GM18867 (cell line): ENCODE results near the gene KCTD16.
A peak's percentile ranks its signal among the peaks of the same experiment; 100 is the strongest.

Experiments
- ATAC-seq: cut with Tn5 transposase; IDR thresholded peaks from one replicate; pipeline ENCODE4 v1.9.1; 2021; ENCODE audit warnings: mild to moderate bottlenecking, moderate library complexity; ENCODE audit not compliant: unreplicated experiment

The KCTD16 gene

DNA sequence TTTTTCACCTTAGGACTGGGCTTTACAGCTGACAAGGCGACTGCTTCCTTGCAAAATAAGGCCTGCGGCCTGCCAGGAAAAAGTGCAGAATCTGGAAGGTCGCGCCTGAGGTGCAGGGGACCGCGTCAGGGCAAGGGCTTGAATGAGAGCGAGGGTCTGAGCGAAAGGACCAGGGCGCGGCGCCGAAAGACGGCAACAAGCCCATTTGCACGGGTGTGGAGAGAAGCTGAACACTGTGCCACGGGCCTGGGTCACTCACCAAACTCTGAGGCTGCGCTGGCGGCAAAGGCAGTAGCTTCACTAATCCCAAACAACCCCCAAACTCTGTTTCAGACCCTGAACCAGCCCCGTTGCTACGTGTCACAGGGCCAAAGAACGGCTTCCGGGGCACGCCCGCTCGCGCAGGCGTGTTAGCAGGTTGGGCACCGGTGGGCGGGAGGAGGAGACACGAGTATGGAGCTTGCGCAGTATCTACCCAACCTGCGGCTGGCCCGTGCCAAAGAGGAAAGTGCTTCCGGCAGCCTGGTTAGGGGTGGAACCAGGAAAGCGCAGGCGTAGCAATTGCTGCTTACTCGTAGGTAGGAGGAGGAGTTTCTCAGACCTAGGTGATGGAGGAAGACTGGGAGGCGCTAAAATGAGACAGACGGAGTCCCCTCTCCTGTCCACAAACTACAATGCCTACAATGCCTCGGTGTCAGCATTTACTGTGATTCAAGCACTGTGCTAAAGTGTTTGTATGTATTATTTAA is at the start of gene KCTD16, which contains the start of gene YIPF5:
Gene KCTD16 (plus strand): TSS at position 598 of the 749 bp plus-strand sequence.
Gene YIPF5 (minus strand): TSS at position 384 of the 749 bp plus-strand sequence. CDS start 704 bp downstream, outside the sequence.
- ATAC-seq: peak; percentile 99

DNA sequence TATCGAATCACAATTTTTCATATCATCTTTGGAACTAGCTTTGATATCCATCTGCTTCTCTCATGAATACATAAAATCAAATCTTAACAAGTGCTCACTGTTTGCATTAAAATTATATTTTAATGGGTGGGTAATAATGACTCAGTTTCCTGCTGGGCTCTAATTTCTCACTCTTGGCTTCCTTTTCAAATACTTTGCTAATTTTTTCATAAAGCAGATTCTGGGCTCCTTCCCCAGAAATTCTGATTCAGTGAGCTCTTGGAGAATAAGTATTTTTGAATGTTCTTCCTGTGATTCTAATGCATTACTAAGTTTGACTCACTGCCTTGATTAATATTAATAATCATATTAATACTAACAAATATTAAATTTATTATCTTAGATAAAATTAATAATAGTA is 49.1 kb upstream of the KCTD16 start:
- ATAC-seq: no peak

DNA sequence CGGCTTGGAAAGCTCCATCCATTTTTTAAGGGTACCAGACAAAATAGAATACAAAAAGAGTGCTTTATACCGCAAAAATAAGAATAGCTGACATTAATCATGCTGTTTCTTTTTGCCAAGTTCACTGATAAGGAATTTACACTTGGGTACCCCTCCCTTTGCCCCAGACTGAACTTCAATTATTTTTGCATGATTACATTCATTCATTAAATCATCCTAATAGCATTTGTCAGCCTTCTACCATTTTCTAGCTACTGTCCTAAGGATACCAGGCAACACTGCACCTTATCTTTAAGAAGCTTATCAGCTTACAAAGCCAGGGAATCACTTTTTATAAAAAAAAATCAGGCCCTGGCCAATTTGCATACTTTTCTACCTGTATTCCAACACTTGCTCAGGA is 48.6 kb upstream of the KCTD16 start:
- no peak for ATAC-seq

DNA sequence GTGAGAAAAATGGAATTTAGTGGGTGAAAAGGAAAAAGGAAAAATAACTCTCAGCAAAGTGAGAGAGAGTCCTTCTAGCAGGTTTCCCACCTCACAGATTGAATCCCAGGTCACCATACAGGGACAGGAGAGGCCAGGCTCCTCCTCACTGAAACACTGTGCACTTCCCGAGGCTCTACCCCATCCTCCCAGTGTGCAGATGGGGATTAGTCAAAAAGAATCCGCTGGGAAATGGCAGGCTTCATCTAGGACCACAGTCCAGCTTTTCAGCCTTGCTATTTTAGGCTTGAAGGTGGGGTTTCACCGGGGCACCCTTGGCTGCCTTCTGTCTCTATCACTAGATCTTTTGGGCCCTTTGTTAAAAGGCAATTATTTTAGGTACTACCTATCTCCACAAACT is 48.0 kb upstream of the KCTD16 start:
- ATAC-seq: no peak

DNA sequence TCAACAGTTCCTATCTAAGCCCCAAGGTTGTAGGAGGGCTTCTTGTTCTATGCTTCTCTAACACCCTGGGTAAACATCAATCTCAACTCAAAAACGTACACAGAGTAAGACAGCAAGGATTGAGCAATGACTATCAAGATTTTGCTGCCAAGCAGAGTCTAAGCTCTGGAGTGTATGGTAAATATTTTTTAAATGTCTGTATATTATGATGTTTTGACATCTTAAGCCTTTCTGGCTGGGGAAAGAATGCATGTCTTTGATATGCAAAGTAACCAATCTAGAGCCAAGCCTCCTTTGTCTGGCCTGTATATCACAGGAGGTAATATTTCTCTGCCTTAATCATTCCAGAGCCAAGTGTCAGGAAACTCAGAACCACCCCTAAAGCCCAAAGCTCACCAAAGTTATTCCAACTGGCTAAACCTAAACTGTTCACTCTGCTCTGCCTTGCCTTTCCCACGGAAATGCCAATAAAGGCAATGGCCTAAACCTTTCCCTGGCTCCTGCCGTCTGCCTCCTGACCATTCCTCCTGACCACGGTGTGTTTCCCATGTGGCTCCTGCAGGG is 45.4 kb upstream of the KCTD16 start:
- ATAC-seq: no peak

DNA sequence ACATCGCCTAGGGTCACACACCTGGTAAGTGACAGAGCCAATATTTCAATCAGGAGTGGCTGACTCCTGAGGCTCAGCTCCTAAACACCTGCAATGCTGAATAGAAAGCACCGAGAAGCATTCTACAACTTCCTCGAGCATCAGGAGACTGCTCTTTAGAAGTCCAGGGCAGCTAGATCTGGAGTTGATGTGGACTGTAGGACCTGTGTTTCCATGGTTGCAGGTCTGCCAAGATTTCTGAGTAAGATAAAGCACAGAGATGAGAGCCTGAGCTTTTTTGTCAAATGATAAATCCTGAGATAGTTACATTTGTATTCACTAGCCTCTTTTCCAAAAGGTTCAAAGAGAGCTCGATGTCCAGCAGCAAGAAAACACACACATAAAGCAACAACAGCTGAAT is 44.0 kb upstream of the KCTD16 start:
- ATAC-seq: no peak

DNA sequence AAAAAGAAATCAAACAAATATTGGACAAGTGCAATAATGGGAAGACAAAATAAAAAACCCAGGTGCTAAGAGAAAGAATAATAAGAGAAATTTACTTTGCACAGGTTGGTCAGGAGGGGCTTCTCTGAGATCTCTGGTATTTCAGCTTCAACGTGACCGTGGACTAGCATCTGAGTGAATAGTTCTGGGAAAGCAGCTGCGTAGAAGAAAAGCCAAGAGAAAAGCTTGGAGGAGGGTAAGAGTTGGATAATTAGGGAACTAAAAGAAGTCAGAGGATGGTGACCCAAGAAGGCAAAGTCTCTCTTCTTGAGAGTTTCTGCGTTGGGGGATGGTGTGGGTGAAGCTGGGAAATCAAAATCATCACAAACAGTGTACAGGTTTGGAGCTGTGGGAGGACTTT is 41.8 kb upstream of the KCTD16 start:
- ATAC-seq: no peak

DNA sequence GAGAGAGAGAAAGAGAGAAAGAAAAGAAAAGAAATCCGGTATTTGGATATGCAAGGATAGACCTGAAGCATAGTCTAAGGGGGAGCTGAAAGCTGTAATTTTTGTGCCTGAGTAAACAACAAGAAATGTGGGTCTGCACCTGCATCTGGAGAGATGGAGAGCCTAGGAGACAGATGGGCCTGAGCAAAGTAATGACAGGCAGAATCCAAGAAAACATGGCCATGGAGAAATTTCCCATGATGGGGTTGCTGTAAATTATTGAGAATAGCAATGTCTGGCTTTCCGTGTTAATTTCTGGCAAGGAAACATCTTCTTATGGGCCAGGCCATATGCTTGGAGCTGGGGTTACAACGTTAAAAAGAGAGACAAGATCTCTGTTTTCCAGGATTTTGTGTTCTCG is 40.4 kb upstream of the KCTD16 start:
- no peak for ATAC-seq

DNA sequence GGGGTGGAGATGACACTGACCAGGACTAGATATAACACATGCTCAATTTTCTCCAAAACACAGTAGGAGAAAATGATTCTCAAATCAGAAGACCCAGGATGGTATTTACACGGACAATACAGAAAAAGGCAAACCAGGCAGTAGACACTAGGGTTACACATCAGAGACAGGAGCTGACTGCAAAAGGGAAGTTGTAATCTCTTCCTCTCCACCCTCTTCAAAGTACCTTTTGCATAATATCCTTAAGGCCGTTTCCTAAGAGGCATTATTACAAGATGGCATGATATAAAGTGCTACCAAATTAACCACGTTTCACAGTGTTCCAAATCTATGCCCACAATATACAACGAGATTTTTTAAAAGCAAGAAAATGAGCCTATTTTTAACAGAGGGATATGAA is 39.4 kb upstream of the KCTD16 start:
- no peak for ATAC-seq

DNA sequence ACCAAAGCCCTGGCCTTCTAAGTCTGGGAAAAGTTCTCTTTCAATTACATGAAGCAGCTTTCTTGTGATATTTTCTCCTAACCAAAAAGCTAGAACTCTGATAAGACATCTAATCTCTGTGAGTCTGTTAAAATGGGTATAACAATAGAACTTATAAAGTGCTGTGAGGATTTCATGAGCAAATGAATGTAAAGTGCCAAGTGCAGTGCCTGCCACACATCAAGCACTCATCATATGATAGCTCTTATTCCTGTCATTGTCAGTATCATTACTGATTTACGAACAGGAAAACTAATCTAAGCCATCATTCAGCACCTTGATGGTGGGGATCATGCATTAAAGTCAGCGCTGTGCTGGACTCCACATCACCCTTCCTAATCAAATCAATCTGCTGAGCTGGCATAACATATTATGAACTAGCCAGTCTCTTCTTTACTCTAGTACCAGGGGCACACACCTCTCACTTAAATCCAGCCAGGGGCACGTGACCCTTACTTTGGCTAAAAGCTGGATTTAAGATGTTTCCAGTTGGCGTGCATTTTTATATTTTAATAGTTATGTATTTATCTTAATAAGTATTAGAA is 37.5 kb upstream of the KCTD16 start:
- no peak for ATAC-seq

DNA sequence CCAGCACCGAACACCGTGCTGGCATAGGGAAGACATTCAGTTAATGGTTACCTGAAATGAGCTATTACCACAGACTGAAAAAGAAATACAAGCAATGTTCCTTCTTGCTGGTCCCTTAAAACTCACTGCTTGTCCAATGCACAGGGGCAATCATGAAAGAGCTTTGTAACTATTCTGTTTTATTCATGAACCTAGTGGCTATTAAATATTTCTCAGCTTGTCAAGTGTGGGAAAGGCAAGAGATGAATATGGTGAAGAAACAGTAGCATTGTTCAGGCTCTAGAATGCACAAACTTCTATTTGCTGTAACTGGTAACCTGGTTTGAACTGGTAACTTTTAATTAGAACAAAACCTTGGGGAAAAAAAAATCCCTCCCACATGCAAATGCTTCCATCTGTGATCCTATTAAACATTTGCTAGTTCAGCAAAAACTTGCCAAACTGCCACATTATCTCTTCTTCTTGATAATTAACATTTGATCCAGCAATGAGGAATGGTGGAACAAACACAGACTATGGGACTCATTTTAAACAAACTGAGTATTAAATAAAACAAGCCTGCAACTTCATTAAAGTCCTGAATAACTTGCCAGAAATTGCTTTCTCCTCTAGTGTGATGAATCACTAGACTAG is 36.4 kb upstream of the KCTD16 start:
- no peak for ATAC-seq

DNA sequence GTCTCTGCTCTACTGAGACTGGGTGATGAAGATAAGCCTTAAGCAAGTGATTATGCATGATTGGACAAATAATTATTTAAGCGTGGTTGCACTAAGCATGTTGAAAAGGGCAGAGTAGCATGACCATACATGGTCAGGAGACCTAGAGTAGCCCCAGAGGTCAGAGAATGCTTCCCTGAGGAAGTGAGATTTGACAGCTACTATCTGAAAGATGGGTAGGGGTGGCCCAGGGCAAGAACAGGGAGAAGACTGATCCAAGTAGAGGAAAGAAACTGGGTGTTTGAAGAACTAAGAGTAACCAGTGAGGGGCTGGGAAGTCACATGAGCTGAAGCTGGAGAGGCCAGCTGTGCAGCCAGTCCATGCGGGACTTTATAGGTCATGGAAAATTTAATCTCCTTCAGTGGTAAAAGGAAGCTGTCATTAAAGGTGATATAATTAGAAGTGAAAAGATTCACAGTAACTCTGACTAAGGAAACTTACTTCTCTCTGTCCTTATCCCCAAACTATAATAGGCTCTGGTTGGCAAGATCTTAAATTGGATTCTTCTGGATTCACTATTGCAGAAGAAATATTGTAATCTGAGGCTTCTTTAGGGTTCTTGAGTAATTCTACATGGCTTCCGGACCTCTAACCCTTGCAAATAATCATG is 35.4 kb upstream of the KCTD16 start:
- ATAC-seq: peak; percentile 56

DNA sequence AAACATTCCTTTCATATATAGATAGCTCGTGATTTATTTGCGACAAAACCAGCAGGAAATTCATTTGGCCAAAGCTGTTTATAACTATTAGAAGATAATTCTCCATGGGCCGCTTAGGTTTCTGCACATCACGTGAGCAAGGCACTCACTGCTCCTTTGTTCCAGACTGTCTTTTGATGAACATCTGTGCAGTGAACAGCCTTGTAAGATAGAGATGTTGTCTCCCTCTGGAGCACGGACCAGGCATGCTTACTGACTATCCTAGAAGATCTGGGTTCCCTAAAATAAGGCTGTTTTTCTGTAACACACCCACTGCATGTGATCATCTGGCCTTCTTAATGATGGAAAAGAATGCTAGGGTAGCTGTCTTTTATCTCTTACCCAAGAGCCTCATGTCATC is 31.1 kb upstream of the KCTD16 start:
- no peak for ATAC-seq

DNA sequence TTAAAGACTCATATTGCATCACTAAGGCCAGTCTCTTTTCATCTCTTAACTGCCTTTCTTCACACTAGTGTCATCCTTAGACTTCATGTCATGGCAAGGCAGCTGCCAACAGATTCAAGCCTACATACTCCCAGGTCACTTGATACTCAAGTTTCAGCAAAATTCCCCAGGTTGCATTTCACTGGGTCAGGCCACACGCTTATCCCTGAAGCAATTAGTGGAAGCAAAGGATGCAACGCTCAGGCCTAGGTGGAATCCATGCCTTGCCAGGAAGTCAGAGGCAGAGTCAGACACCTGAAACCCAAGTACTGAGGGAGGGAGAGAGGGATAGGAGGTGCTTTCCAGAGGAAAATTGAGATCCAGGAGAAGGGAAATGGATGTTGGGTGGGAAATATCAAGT is 29.1 kb upstream of the KCTD16 start:
- ATAC-seq: no peak

DNA sequence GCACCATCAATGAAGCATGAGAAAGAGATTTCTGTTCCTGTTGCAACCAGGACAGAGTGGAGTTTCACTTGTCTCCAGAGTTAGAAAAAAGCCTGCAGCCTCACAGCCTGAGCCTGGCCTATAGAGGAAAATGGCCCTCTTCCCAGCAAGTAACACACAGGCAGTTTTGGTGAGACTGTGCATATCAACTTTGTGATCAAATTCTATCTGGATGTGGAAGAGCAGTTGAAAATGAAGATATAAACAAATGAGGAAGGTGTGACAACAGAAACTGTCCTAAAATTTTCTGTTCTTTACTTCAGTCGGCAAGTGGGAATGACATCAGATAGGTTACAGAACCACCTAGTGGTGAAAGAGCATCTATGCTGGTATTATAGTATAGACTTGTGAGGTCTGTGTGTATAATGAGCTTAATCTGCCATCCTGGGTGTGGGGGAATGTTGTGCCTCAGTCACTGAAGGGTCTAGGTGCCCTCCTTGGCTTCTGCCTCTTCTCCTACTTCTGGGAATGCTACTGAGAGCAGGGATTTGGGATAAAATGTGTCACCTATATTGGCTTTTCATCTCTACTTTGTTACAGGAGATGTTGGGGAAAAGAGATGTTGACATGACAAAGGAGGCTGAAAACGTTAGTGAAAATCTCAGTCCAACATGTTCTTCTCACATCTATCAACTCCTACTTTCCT is 28.4 kb upstream of the KCTD16 start:
- ATAC-seq: peak; percentile 96

DNA sequence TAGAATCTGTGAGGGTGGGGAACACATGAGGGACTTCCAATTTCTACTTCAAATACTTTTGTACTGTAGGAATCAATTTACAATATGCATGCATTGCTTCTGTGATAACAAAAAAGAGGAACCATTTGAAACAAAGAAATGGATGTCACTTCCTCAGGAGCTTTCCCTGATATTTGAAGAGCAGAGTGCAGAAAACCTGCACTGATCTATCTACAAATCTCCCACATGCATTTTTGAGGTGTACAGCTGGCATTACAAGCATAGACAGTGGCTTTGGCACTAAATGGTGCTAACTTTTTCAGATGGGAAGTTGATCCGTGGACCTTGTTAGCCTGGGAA is 27.9 kb upstream of the KCTD16 start:
- ATAC-seq: no peak

DNA sequence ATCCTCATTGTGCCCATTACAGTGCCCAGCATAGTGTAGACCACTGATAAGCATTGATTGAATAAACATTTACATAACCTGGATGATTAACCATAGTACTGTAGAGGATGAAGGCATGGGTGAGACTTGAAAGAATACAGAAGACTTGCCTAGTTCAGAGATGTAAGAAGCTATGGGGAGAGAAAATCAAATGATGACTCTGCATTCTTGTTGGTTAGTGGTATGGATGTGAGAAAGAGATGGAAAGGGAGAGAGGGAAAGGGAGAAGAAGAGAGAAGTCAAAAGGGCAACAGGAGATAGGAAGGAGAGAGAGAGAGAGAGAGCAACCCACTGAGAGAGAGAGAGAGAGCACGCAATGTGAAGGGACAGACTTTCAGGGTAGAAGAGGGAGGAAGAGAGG is 27.0 kb upstream of the KCTD16 start:
- ATAC-seq: no peak

DNA sequence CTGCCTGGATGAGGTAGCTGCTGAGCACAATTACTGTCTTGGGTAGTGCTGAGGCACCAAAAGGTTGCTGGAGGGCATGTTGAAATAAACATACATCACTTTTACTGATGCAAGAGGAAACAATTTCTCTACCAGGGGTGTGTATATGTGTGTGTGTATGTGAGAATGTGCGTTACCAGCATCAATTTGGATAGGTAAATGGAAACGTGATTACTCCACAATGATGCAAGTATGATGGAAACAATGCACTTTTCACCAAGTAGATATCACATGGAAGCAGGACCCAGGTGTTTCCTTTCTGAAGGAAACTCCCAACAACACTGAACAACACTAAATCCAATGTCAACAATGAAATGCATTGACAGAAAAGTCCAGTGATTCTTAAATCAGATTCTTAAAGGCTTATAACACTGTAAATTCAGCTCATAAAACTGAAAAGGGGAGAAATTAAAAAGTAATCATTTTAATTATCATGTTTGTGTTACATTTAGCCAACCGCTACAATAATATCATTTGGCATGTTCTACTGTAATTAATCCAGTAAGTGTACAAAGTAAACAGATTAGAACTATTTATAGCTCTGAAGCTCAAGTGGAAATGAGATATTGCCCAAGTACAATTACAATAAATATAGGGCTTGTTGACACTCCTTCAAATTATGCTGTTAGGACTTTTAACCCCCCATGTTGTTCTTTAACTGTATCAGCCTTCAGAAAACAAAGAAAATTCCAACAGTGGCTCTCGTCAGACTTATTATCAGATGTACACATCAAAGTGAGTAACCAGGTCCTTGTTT is 25.5 kb upstream of the KCTD16 start:
- no peak for ATAC-seq

DNA sequence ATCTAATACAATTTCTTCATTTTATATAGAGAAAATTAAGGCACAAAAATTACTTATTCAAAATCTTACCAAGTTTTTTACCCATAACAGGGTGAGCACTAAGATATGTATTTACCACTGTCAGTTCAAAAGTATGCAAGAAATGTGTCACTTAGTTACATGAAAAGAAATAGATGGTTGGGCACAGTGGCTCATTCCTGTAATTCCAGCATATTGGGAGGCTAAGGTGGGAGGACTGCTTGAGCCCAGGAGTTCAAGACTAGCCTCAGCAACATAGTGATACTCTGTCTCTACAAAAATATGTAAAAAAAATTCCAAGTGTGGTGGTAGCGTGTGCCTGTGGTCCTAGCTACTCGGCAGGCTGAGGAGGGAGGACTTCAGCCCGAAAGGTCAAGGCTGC is 19.6 kb upstream of the KCTD16 start:
- ATAC-seq: no peak

DNA sequence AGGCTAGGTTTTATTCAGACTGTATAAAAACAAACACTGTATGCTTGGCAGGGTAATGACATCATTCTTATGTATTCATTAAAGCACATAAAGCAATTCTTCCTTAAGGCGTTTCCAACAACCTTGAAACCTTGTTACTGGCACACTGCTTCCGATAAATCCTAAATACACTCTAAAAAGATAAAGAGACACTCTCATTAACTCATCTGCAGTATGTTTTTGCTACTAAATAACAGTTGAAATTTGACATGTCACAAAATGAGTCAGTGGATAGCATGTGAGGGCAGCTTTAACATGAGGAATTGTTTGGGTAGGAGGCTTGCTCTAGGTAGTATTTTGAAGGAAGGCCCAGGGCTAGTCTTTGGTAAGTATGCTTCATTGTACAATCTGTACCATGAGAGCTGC is 13.9 kb upstream of the KCTD16 start:
- ATAC-seq: no peak
